ENCODE measurements around the gene FOSL2.

- TF ChIP-seq CTCF (conservative IDR thresholded peaks at IDR 0.05; ENCODE audit: low read length) = no peak
- TF ChIP-seq EZH2phosphoT487 (IDR thresholded peaks at IDR 0.05; ENCODE audit: borderline replicate concordance, low read depth, low read length) = no peak
Measured at GRCh38 chr2:28360058-28360717, 32.5 kb upstream of the FOSL2 start.
